OCI-M2 (cell line): ENCODE results near the gene ADD1.

ENCODE experiments used
- DNase-seq: peaks from one replicate; lab custom pipeline; 2025; ENCODE audit not compliant: unreplicated experiment; lab: John Stamatoyannopoulos, UW

Gene ADD1

DNA sequence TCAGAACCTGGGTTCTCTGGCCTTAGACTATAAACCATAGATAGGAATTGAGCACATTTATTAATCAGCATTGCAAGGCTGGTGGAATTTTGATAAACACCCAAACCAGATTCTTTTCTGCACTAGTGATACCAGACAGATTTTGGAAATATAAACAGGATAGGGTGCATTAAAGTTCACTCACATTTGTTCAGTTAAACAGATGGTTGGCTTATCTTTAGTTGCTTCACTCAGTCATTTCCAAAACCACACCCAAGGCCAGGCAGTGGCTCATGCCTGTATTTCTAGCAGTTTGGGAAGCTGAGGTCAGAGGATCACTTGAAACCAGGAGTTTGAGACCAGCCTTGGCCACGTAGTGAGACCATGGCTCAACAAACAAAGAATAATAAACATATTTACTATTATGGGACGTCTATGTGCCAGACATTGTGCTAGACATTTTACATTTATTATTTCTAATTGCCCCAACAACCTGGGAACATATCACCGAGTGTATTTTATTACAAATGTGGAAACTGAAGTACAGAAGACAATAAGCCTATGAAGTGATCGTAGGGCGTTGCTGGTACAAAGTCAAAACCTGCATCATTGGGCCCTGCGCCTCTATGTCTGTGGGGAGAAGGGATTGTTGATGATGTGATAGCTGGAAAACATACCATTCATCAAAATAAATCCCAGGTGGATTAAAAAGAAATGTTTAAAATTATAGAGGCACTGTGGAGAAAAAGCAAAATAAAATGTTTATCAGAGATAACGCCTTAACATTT is 15.0 kb downstream of the ADD1 start:
- DNase-seq, result no peak

- DNase-seq, result no peak
Measured at GRCh38 chr4:2859514-2859913, 15.9 kb downstream of the ADD1 start.

GRCh38 chr4:2860391-2861348 is 17.0 kb downstream of the ADD1 start:
- DNase-seq, result no peak

- no peak for DNase-seq
Measured at GRCh38 chr4:2861631-2862436, 18.2 kb downstream of the ADD1 start.

- no peak for DNase-seq
Measured at GRCh38 chr4:2862528-2862927, 18.9 kb downstream of the ADD1 start.

GRCh38 chr4:2863649-2864048 is 20.0 kb downstream of the ADD1 start:
- no peak for DNase-seq

- DNase-seq, result no peak
Measured at GRCh38 chr4:2865196-2865780, 21.6 kb downstream of the ADD1 start.

DNA sequence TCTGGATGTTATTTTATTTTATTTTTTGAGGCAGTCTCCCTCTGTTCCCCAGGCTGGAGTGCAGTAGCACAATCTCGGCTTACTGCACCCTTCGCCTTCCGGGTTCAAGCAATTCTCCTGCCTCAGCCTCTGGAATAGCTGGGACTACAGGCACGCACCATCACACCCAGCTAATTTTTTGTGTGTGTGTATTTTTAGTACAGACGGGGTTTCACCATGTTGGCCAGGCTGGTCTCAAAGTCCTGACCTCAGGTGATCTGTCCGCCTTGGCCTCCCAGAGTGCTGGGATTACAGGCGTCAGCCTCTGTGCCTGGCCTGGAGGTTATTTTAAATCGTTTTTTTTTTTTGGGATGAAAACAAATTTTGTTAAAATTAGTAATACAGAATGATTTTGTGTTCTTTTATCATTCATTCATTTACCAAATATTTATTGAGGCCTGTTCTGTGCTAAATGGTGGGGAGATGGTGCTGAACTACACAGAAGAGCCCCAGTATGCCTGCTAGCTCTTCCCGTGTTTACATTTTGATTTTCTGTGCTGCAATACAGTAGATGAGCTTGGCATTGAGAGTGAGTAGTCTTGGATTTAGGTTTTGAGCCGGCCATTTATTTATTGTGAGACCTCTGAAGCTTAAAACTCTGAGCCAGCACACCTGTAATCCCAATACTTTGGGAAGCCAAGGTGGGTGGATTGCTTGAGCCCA is 22.7 kb downstream of the ADD1 start:
- no peak for DNase-seq

- DNase-seq, result no peak
Measured at GRCh38 chr4:2866891-2867290, 23.2 kb downstream of the ADD1 start.

GRCh38 chr4:2867758-2868491 is 24.3 kb downstream of the ADD1 start:
- DNase-seq, result peak; percentile 43

- no peak for DNase-seq
Measured at GRCh38 chr4:2868877-2869487, 25.3 kb downstream of the ADD1 start.

DNA sequence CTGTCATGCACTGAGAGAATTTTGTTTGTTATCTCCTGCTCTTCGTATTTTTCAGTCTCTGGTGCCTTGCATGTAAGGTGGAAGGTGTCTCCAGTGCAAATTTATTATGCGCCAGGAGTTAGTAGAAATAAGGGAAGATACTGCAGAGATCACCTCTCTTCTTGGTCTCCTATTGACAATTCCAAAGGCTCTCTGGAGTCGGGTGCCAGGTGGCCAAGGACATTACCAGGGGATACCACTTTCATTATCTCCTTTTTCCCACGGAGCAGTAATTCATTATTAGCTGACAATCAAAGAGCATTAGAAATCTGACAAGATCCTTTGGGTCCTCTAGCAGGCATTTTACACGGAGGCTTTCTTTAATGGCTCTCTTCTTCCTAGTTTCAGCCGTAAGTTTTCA is 26.0 kb downstream of the ADD1 start:
- DNase-seq, result no peak

DNA sequence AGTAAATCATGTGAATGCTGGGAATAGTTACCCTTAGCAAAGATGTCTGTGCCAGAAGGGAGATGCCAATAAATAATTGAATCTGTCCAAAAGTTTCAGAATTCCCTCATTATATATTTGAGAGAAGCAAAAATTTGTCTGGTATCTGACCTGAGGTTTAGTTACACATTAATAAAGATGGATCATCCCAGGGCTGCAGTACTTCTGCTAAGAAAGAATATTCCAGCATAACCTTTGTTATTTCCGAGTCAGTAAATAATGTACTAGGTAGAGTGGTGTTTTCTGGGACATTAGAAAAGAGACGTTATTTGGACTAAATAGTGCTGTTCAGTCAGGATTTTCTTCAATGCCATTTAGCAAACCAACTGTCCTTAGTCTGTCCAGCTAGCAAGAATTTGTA is 26.4 kb downstream of the ADD1 start:
- no peak for DNase-seq

DNA sequence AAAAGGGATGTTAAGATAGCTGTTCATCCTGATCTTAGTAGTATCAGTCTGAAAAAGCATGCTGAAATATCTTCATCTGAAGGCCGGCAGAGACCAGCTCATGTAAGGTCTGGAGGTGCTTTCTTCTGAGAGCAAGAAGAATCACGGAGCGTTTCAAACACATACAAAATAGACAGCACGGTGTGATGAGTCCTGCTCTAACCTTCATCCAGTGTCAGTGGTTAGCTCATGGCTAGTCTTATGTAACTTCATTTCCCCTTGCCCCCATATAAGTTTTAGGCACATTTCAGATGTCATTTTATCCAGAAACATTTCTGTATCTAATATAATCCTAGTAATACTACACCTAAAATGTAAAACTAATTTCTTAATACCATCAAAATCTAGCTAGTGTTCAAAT is 27.8 kb downstream of the ADD1 start:
- no peak for DNase-seq

GRCh38 chr4:2871911-2872310 is 28.3 kb downstream of the ADD1 start:
- DNase-seq, result no peak

DNA sequence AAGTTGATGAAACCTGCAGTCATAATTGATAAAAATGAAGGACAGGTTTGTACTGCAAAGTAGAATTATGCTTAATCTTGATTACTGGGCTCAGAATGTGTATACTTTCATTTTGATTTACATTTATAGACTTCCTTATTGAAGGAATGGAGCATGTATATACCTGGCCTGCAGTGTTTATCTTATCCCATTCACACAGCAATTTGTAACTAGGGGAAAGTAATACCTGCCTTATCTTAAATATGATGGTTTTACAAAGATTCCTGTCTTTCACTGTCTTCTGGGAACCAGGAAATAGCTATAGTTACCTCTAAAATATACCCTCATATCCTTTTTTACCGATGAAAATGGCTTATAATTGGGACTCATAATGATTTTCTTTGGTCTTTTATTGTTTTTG is 29.7 kb downstream of the ADD1 start:
- no peak for DNase-seq

DNA sequence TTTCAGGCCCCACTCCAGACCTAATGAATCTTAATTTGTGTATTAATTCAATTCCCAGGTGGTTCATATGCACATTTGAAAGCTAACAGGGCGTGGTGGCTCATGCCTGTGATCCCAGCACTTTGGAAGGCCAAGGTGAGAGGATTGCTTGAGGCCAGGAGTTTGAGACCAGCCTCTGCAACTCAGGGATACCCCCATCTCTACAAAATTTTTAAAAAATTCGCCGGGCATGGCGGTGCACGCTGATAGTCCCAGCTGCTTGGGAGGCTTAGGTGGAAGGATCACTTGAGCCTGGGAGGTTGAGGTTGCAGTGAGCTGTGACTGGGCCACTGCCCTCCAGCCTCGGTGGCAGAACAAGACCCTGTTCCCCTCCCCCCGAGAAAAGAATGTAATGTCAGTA is 31.2 kb downstream of the ADD1 start:
- no peak for DNase-seq

- DNase-seq, result no peak
Measured at GRCh38 chr4:2875556-2875955, 31.9 kb downstream of the ADD1 start.

- no peak for DNase-seq
Measured at GRCh38 chr4:2878346-2878745, 34.7 kb downstream of the ADD1 start.
